Astrocyte (in vitro differentiated cells and primary cell): ENCODE results near the gene SLC45A1. TPM values are rescaled to one million over a fixed set of nuclear protein-coding genes. Genes with fewer than 3 reads are reported as not detected.

Source experiments
- DNase-seq: peaks from one replicate; pipeline ENCODE4 v3.0.0-alpha.2; 2010; ENCODE audit warnings: low read depth
- FAIRE-seq: peaks from 2 replicates; lab custom pipeline; 2011; peaks lifted over from hg19 to GRCh38; lab: Jason Lieb, UNC
- H2AFZ ChIP-seq: 2 replicates; pipeline ENCODE4 v1.6.0; 2012; ENCODE audit warnings: low read depth, low read length, inconsistent platforms
- H3K27ac ChIP-seq: 2 replicates; pipeline ENCODE4 v1.5.1; 2011; ENCODE audit warnings: low read depth, low read length, inconsistent platforms
- H3K27me3 ChIP-seq: 2 replicates; pipeline ENCODE4 v1.6.0; 2011; ENCODE audit warnings: low read length, inconsistent platforms; ENCODE audit not compliant: insufficient read depth
- H3K36me3 ChIP-seq: 2 replicates; pipeline ENCODE4 v1.5.1; 2011; ENCODE audit warnings: low read length, inconsistent platforms; ENCODE audit not compliant: insufficient read depth
- H3K4me1 ChIP-seq: 2 replicates; pipeline ENCODE4 v1.5.1; 2011; ENCODE audit warnings: low read length, inconsistent platforms; ENCODE audit not compliant: insufficient read depth
- H3K4me2 ChIP-seq: 2 replicates; pipeline ENCODE4 v1.6.0; 2012; ENCODE audit warnings: low read length, inconsistent platforms
- H3K4me3 ChIP-seq: 2 replicates; pipeline ENCODE4 v1.5.1; 2011; ENCODE audit warnings: low read depth, mild to moderate bottlenecking, low read length, inconsistent platforms; ENCODE audit not compliant: insufficient read depth
- H3K79me2 ChIP-seq: 2 replicates; pipeline ENCODE4 v1.6.0; 2012; ENCODE audit warnings: mild to moderate bottlenecking, low read length, inconsistent platforms; ENCODE audit not compliant: insufficient read depth
- H3K9ac ChIP-seq: 2 replicates; pipeline ENCODE4 v1.6.0; 2012; ENCODE audit warnings: mild to moderate bottlenecking, low read length, inconsistent platforms
- H3K9me3 ChIP-seq: 2 replicates; pipeline ENCODE4 v1.5.1; 2012; ENCODE audit warnings: low read depth, mild to moderate bottlenecking, low read length, inconsistent platforms; ENCODE audit not compliant: insufficient read depth
- H4K20me1 ChIP-seq: 2 replicates; pipeline ENCODE4 v1.6.0; 2012; ENCODE audit warnings: low read length, inconsistent platforms; ENCODE audit not compliant: insufficient read depth
- H3K27ac Mint-ChIP-seq: one replicate; pipeline ENCODE4 v1.8.0; 2021; ENCODE audit warnings: mild to moderate bottlenecking, mixed read lengths; ENCODE audit not compliant: unreplicated experiment
- H3K27me3 Mint-ChIP-seq: one replicate; pipeline ENCODE4 v1.8.0; 2021; ENCODE audit warnings: low read depth, mixed read lengths; ENCODE audit not compliant: unreplicated experiment
- H3K36me3 Mint-ChIP-seq: one replicate; pipeline ENCODE4 v1.8.0; 2021; ENCODE audit warnings: low read depth, mixed read lengths; ENCODE audit not compliant: unreplicated experiment
- H3K4me1 Mint-ChIP-seq: one replicate; pipeline ENCODE4 v1.8.0; 2021; ENCODE audit warnings: low read depth, mixed read lengths; ENCODE audit not compliant: unreplicated experiment
- H3K4me3 Mint-ChIP-seq: one replicate; pipeline ENCODE4 v1.8.0; 2021; ENCODE audit warnings: mild to moderate bottlenecking, moderate library complexity, mixed read lengths; ENCODE audit not compliant: unreplicated experiment
- H3K9me3 Mint-ChIP-seq: one replicate; pipeline ENCODE4 v1.8.0; 2021; ENCODE audit warnings: mild to moderate bottlenecking, mixed read lengths; ENCODE audit not compliant: unreplicated experiment
- EZH2 ChIP-seq: IDR thresholded peaks from 2 replicates; pipeline ENCODE4 v1.6.1; 2012; ENCODE audit warnings: mild to moderate bottlenecking, low read length, inconsistent platforms; ENCODE audit not compliant: insufficient read depth
- total RNA-seq: library from RNA; stranded (reverse); gene quantifications from 2 replicates; pipeline ENCODE4 v1.2.1, GENCODE V29; 2021
- TF ChIP-seq, protein P1 (sequence below): IDR thresholded peaks from 2 replicates; pipeline ENCODE4 v1.5.1; 2011; ENCODE audit warnings: low read depth, mild to moderate bottlenecking, inconsistent platforms, low read length, moderate library complexity; ENCODE audit not compliant: insufficient read depth

Gene SLC45A1
- total RNA-seq, 1 donor from 2014 or later, result 0.95 TPM

DNA sequence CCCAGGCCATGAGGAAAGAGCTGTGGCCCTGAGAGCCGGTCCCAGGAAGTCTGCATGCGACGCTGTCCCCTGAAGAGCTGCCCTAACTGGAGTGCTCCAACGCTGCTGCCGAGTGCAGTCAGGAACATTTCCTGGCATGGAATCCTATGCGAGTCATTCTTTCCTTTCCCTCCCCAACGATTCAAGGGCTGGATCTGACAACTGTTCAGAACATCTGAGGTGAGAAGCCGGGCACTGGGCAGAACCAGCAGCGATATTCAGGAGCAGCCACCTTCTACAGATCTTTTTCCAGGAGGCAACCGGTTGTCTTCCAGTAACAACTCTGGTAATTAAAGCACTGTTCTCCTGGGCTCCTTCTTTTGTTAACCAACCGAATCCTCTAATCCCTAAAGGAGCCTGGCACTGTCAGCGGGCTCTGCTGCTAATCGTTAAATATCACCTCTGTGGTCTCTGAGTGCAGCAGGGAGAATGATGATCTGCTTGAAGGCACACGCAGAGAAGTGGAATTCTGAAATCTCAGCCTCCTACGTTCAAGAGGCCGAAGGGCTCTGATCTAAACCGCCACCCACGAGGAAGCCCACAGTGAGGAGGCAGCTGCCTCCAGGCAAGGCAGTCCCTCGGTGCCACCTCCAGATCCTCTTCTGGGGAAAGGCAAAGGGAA lies 55.8 kb downstream of the SLC45A1 start:
- FAIRE-seq, result no peak
- peaks cover 12% of the 10 kb centered on the region for H3K36me3 Mint-ChIP-seq

DNA sequence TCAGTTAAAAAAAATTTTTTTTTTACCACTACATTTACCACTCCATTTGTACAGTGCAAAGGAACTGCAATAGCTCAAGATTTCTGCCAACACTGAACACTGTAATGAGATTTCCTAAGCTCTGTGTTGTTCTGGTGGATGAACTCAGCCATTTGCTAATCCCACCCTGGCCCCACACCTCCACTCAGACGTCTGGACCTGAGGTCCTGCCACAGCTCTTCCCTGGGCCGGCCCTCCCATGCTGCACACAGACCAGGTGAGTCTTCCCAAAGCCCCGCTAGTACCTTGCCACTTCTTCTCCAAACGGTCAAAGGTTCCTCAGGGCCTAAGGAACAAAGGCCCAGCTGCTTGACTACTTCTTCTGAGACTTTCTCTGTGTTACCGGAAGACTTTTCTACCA lies 56.4 kb downstream of the SLC45A1 start:
- Histone ChIP-seq H3K27me3 (no peaks in the 10 kb centered on the region), H3K4me1 (peaks cover 41% of the 10 kb centered on the region), H3K36me3 (no peaks in the 10 kb centered on the region), H4K20me1 (peaks cover 79% of the 10 kb centered on the region), H2AFZ (no peak overlapping the region), H3K27ac (peak overlapping the region; percentile 81), H3K9ac (peak overlapping the region; percentile 72), H3K79me2 (peaks cover 68% of the 10 kb centered on the region), H3K9me3 (no peaks in the 10 kb centered on the region), H3K4me3 (no peak overlapping the region), H3K4me2 (peak overlapping the region; percentile 78)
- H3K4me1 Mint-ChIP-seq, result peaks cover 59% of the 10 kb centered on the region
- H3K27ac Mint-ChIP-seq, result peak overlapping the region; percentile 76
- DNase-seq (no peak), FAIRE-seq (no peak)
- H3K27me3 Mint-ChIP-seq, result no peaks in the 10 kb centered on the region
- H3K9me3 Mint-ChIP-seq, result no peaks in the 10 kb centered on the region
- no peak for TF ChIP-seq EZH2
- TF ChIP-seq, protein P1, sequence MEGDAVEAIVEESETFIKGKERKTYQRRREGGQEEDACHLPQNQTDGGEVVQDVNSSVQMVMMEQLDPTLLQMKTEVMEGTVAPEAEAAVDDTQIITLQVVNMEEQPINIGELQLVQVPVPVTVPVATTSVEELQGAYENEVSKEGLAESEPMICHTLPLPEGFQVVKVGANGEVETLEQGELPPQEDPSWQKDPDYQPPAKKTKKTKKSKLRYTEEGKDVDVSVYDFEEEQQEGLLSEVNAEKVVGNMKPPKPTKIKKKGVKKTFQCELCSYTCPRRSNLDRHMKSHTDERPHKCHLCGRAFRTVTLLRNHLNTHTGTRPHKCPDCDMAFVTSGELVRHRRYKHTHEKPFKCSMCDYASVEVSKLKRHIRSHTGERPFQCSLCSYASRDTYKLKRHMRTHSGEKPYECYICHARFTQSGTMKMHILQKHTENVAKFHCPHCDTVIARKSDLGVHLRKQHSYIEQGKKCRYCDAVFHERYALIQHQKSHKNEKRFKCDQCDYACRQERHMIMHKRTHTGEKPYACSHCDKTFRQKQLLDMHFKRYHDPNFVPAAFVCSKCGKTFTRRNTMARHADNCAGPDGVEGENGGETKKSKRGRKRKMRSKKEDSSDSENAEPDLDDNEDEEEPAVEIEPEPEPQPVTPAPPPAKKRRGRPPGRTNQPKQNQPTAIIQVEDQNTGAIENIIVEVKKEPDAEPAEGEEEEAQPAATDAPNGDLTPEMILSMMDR, result no peak
- no peak overlapping the region for H3K4me3 Mint-ChIP-seq
- H3K36me3 Mint-ChIP-seq, result peaks cover 12% of the 10 kb centered on the region

More for the DNA sequence above, 55.8 kb downstream of the SLC45A1 start:
- Histone ChIP-seq H3K4me1 (peaks cover 41% of the 10 kb centered on the region), H3K27me3 (no peaks in the 10 kb centered on the region), H3K9ac (peak overlapping the region; percentile 72), H3K4me2 (peak overlapping the region; percentile 78), H3K79me2 (peaks cover 66% of the 10 kb centered on the region), H3K4me3 (peak overlapping the region; percentile 42), H3K27ac (peak overlapping the region; percentile 81), H2AFZ (no peak overlapping the region), H3K9me3 (no peaks in the 10 kb centered on the region), H4K20me1 (peaks cover 78% of the 10 kb centered on the region), H3K36me3 (no peaks in the 10 kb centered on the region)
- DNase-seq, result peak; percentile 90
- no peak for TF ChIP-seq EZH2
- TF ChIP-seq, protein P1, result no peak
- H3K27ac Mint-ChIP-seq, result peak overlapping the region; percentile 45
- peak overlapping the region; percentile 46 for H3K4me3 Mint-ChIP-seq
- peaks cover 57% of the 10 kb centered on the region for H3K4me1 Mint-ChIP-seq
- no peaks in the 10 kb centered on the region for H3K27me3 Mint-ChIP-seq
- H3K9me3 Mint-ChIP-seq, result no peaks in the 10 kb centered on the region

DNA sequence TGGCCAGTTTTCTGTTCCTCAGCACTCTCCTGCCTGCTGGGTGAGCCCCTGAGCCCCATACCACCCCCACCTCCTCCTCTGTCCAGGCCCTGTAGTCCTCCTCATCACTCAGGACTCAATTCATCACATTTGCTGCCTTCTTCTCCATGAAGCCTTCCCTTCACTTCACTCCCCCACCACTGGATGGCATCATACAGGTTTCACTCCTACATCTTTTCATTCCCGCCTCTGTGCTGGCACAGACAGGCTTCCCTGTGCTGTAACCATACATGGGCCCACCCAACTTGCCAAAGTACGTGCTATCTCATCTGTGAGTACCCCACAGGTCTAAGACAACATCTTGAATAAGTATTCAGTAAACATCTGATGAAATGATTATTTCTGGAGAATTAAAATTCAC lies 56.9 kb downstream of the SLC45A1 start:
- peaks cover 83% of the 10 kb centered on the region for H4K20me1 ChIP-seq

More for the DNA sequence above, 56.9 kb downstream of the SLC45A1 start:
- Histone ChIP-seq H3K4me2 (no peak overlapping the region), H3K27me3 (no peaks in the 10 kb centered on the region), H3K79me2 (peaks cover 71% of the 10 kb centered on the region), H3K9ac (no peak overlapping the region), H3K4me1 (peaks cover 41% of the 10 kb centered on the region), H3K9me3 (no peaks in the 10 kb centered on the region), H3K36me3 (no peaks in the 10 kb centered on the region), H2AFZ (no peak overlapping the region), H3K27ac (peak overlapping the region; percentile 81), H3K4me3 (no peak overlapping the region)
- Mint-ChIP-seq H3K27me3 (no peaks in the 10 kb centered on the region), H3K27ac (no peak overlapping the region), H3K4me1 (peaks cover 58% of the 10 kb centered on the region), H3K4me3 (no peak overlapping the region), H3K9me3 (no peaks in the 10 kb centered on the region), H3K36me3 (peaks cover 12% of the 10 kb centered on the region)
- DNase-seq, result no peak
- no peak for TF ChIP-seq EZH2
- TF ChIP-seq, protein P1, result peak; percentile 35
- FAIRE-seq, result no peak
